COLO829 (cell line): ENCODE results near the gene LIPE.

Source experiments
- DNase-seq: peaks from one replicate; pipeline ENCODE4 v3.0.0; 2012; ENCODE audit warnings: low spot score

The LIPE gene

GRCh38 chr19:42411581-42412178, 15.5 kb downstream of the LIPE start:
- no peak for DNase-seq

GRCh38 chr19:42410371-42410770, 16.8 kb downstream of the LIPE start:
- no peak for DNase-seq

GRCh38 chr19:42409477-42409876, 17.7 kb downstream of the LIPE start:
- DNase-seq = no peak

- no peak for DNase-seq
Observed at GRCh38 chr19:42407816-42408175, 19.4 kb downstream of the LIPE start.

- DNase-seq = no peak
Observed at GRCh38 chr19:42407085-42407815, 19.9 kb downstream of the LIPE start.

- DNase-seq = no peak
Observed at GRCh38 chr19:42406111-42406510, 21.1 kb downstream of the LIPE start.

GRCh38 chr19:42403586-42403985, 23.6 kb downstream of the LIPE start:
- no peak for DNase-seq

GRCh38 chr19:42402376-42403116, 24.6 kb downstream of the LIPE start:
- DNase-seq = no peak

GRCh38 chr19:42401365-42402303, 25.6 kb downstream of the LIPE start:
- peak; percentile 69 for DNase-seq

DNA sequence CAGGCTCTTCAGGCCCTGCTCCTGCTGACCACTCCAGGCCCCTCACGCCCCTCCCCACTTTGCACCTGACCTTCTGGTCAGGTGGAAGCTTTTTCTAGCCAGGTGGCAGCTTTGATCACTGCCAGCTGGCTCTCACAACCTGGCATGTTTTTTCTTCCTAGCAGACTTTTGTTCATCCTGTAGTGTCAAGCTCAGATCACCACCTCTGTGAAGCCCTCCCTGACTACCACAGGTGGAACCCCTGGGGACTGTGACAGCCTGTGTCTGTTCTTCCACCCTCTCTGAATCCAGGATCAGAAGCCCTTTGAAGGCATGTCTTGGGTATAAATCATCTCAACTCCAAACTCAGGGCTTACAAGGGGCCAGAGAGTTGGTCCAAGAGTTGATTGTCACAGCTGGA, 26.8 kb downstream of the LIPE start:
- no peak for DNase-seq

DNA sequence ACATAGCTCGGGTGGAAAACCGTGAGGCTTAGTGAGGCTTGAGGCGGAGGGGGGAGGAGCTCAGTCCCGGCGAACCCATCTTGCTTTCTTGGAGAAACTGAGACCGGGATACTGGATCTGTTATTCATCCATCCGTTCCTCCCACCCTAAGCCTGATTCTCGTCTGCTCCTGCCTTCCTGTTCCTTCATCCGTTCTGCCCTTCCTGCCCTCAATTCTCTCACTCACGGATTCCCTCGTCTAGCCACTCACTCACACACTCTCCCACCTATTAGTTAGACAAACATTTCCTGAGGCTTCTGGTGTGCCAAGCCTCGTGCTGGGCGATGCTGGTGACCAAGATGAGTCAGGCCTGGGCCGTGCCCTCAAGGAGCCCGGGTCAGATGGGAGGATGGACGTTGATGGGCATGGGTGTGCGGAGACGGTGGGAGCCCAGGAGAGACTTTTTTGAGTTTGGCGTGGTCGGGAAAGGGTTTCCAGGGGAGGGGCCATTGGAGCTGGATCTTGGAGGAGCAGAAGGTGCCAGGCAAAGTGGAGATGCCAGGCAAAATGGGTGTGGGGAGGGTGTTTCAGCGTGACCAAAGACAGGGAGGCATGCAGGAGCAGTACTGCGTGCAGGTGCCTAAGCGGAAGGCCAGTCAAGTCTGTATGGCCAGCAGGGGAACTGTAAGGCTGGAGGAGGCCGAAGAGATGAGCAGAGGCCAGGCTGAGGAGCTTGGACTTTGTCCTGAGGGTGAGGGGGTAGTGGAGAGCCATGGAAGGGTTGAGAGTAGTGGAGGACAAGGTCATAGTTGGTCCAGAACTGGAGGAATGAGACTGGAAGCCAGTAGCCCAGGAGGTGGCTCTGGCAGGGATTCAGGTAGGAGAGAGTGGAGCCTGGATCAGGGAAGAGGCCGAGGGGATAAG, 29.7 kb downstream of the LIPE start:
- no peak for DNase-seq

DNA sequence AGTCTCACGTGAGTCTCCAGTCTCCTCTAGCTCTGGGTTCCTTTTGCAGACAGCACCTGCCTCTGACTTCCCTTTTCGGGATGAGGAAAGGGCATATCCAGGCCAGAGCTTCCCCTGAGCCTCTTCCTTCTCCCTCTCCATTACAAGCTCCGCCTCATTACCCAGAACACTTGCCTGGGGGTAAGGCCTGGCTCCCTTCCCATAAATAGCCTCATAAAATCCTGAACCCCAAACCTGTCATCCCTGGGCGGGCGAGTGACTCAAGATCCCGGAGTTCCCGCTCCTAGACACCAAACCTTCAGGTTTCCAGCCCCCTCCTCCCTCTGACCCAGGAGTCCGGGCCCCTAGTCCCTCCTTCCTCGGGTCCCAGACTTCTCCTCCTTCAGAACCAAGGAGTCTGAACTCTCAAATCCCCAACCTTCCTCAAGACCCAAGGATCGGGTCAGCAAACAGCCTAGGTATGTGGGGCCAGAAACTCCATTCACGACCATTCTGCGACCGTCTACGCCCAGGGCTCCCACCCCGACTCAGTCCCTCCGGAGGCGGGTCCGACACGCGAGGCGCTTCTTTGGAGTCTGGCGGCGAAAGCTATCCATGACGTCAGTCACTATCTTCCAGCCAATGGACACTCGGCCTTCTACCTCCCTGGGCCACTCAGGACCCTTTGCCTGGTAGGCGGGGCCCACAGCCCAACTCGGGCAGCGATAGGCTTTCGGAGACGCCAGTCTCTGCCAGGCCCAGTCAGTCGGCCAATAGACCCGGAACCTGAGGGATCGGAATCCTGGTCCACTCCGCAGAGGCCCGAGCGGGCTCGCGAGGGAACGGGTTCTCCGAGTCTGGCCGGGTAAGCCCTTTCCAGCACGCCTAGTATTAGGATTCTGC, 30.6 kb downstream of the LIPE start:
- DNase-seq = peak; percentile 100

- DNase-seq = no peak
Observed at GRCh38 chr19:42394751-42395150, 32.4 kb downstream of the LIPE start.

DNA sequence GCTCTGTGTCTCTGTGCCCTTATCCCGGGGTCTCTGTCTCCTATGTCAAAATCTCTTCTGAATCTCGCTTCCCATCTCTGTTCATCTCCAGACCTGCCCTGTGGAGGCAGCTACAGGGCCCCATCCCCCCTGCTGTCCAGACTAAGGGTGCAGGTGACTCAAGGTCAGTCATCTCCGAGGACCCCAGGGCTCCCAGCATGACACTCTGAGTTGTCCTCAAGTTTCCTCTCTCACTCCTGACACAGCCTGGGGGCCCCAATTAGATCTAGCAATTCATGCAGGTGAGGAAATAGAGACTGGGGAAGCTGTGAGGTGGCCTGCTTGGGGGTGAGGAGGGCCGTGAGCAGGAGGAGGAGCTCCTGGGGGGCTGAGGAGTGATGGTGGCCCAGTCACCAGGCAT, 35.0 kb downstream of the LIPE start:
- no peak for DNase-seq

GRCh38 chr19:42389899-42390298, 37.3 kb downstream of the LIPE start, which contains the start of gene CNFN:
Gene CNFN, minus strand, starts transcription at chr19:42390297. Its CDS starts 1,260 bp downstream, at chr19:42389037.
- DNase-seq = no peak

DNA sequence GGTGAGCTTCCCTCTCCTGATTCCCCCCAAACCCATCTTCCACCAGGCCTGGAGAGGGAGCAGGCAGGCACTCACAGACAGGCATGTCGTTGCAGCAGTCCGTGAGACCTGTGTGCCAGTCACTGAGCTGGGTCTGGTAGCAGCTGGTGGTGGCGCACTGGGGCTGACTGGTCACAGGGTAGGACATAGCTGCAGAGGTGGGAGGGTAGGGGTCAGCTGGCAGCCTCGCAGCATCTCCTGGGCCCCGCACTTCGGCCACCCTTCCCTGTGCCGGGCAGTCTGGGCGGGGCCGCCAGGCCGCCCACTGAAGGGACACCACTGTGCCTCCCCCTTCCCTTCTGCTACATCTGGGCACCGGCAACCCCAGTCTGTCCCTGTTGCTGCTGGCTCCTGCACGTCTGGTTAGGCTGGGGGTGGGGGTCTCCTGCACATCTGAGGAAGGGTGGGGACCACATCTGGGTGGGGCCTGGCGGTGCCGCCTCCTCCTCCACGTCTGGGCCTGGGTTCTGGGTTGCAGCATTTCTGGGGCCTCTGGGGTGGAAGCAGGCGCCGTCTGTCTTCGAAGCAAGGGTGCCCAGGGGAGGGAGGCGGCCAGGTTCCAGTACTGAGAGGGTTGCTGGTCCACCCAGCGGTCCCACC, 38.2 kb downstream of the LIPE start:
- no peak for DNase-seq

GRCh38 chr19:42386974-42387707, 40.0 kb downstream of the LIPE start:
- peak; percentile 58 for DNase-seq

- no peak for DNase-seq
Observed at GRCh38 chr19:42380155-42380554, 47.0 kb downstream of the LIPE start.
